ENCODE data around the gene CCDC33.

CCDC33 gene

DNA sequence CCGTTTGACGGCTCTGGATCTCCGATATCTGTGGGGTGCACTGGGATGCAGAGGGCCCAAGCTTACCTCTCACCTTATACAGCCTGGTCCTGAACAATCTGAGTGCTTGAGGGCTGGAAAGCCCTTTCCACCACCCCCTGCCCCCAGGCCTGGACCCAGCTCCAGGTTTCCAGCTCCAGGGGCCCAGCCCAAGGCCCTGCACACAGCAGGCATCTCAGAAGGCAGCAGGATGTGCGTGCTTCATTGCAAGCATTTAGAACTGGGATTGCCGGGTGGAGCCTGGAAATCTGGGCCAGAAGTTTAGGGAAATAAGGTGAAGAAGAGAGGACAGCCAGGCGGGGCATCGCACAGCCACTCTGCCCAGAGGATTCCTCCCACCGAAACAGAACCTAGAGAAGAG, 25.6 kb downstream of the CCDC33 start:
- no peak overlapping the region for H2AFZ ChIP-seq
- no peaks in the 10 kb centered on the region for H3K36me3 ChIP-seq (ENCODE audit: control insufficient read depth, insufficient read depth, low read length)
- no peak overlapping the region for H3K27ac ChIP-seq
- H3K4me2 ChIP-seq (ENCODE audit: low read length), result no peak overlapping the region
- no peak overlapping the region for H3K9ac ChIP-seq
- H3K79me2 ChIP-seq, result no peaks in the 10 kb centered on the region
- H3K27me3 ChIP-seq (ENCODE audit: control insufficient read depth, insufficient read depth, low read length), result no peaks in the 10 kb centered on the region
- no peaks in the 10 kb centered on the region for H3K4me1 ChIP-seq
- no peak overlapping the region for H3K4me3 ChIP-seq (ENCODE audit: low read depth, low read length)
- TF ChIP-seq, protein P1, sequence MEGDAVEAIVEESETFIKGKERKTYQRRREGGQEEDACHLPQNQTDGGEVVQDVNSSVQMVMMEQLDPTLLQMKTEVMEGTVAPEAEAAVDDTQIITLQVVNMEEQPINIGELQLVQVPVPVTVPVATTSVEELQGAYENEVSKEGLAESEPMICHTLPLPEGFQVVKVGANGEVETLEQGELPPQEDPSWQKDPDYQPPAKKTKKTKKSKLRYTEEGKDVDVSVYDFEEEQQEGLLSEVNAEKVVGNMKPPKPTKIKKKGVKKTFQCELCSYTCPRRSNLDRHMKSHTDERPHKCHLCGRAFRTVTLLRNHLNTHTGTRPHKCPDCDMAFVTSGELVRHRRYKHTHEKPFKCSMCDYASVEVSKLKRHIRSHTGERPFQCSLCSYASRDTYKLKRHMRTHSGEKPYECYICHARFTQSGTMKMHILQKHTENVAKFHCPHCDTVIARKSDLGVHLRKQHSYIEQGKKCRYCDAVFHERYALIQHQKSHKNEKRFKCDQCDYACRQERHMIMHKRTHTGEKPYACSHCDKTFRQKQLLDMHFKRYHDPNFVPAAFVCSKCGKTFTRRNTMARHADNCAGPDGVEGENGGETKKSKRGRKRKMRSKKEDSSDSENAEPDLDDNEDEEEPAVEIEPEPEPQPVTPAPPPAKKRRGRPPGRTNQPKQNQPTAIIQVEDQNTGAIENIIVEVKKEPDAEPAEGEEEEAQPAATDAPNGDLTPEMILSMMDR (IDR thresholded peaks at IDR 0.05), result no peak
- H3K9me3 ChIP-seq (ENCODE audit: control insufficient read depth, low read length), result no peaks in the 10 kb centered on the region

DNA sequence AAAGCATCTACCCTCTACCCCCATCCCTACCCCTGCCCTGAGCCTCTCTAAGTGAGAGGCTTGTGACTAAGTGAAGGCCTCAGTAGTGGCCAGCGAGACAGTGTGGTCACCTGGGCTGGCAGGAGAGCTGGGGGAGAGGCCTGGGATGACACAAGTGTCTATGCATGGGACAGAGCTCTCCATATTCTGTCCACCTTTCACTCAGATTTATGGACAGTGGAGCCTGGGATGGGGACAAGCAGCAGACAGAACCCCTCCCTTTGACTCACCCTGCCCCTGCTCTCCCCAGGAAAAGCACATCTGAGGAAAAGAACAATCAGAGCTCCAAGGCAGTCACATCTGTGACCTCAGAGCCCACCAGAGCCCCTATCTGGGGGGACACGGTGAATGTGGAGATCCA, 26.0 kb downstream of the CCDC33 start:
- Histone ChIP-seq H3K4me3 (ENCODE audit: low read depth, low read length) (no peak overlapping the region), H3K4me1 (no peaks in the 10 kb centered on the region), H3K27ac (no peak overlapping the region), H3K36me3 (ENCODE audit: control insufficient read depth, insufficient read depth, low read length) (no peaks in the 10 kb centered on the region), H3K4me2 (ENCODE audit: low read length) (no peak overlapping the region), H3K79me2 (no peaks in the 10 kb centered on the region), H2AFZ (no peak overlapping the region), H3K9ac (no peak overlapping the region), H3K9me3 (ENCODE audit: control insufficient read depth, low read length) (no peaks in the 10 kb centered on the region), H3K27me3 (ENCODE audit: control insufficient read depth, insufficient read depth, low read length) (no peaks in the 10 kb centered on the region)
- TF ChIP-seq, protein P1 (IDR thresholded peaks at IDR 0.05), result no peak

DNA sequence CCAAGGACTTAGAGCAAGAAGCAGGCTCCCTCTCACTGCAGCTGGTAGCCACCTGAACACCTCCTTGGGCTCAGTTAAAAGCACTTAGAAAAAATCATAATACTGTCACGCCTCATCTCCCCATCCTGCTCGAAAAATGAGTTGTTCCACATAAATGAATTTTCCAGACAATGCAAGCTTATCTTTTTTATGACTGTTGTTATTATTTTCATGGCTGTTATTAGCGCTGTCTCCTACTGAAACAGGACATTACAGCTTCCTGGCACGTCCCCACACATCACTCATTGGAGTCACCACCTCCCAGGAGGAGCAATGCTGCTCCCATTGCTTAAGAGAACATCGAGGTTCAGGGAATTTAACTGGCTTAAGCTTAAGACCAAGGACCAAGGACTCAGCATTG, 26.5 kb downstream of the CCDC33 start:
- Histone ChIP-seq H3K27ac (no peak overlapping the region), H3K79me2 (no peaks in the 10 kb centered on the region), H3K4me3 (ENCODE audit: low read depth, low read length) (no peak overlapping the region), H3K9ac (no peak overlapping the region), H3K36me3 (ENCODE audit: control insufficient read depth, insufficient read depth, low read length) (no peaks in the 10 kb centered on the region), H3K4me1 (no peaks in the 10 kb centered on the region), H2AFZ (no peak overlapping the region), H3K4me2 (ENCODE audit: low read length) (no peak overlapping the region), H3K9me3 (ENCODE audit: control insufficient read depth, low read length) (no peaks in the 10 kb centered on the region), H3K27me3 (ENCODE audit: control insufficient read depth, insufficient read depth, low read length) (no peaks in the 10 kb centered on the region)
- TF ChIP-seq, protein P1 (IDR thresholded peaks at IDR 0.05), result no peak

DNA sequence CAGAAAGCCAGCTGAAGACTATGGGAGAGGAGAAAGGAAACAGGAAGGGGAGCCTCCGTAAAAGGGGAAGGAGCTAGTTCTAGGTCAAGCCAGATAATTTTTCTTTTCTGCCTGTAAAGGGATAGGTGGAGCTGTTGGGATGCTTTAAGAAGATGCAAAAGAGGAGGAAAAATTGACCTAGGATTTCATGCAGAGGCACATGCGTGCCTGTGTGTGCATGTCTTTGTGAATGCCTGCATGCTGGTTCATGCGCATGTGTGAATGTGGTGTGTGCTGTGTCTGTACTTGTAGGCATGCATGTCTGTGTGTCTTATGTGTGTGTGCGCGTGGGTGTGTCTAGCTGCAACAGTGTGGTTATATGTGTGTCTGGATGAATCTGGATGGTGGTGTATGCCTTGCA, 27.3 kb downstream of the CCDC33 start:
- Histone ChIP-seq H3K27ac (no peak overlapping the region), H3K9me3 (ENCODE audit: control insufficient read depth, low read length) (no peaks in the 10 kb centered on the region), H3K4me2 (ENCODE audit: low read length) (no peak overlapping the region), H3K4me1 (no peaks in the 10 kb centered on the region), H3K27me3 (ENCODE audit: control insufficient read depth, insufficient read depth, low read length) (no peaks in the 10 kb centered on the region), H3K9ac (no peak overlapping the region), H3K79me2 (no peaks in the 10 kb centered on the region), H3K36me3 (ENCODE audit: control insufficient read depth, insufficient read depth, low read length) (no peaks in the 10 kb centered on the region), H2AFZ (no peak overlapping the region), H3K4me3 (ENCODE audit: low read depth, low read length) (no peak overlapping the region)
- TF ChIP-seq, protein P1 (IDR thresholded peaks at IDR 0.05), result no peak

DNA sequence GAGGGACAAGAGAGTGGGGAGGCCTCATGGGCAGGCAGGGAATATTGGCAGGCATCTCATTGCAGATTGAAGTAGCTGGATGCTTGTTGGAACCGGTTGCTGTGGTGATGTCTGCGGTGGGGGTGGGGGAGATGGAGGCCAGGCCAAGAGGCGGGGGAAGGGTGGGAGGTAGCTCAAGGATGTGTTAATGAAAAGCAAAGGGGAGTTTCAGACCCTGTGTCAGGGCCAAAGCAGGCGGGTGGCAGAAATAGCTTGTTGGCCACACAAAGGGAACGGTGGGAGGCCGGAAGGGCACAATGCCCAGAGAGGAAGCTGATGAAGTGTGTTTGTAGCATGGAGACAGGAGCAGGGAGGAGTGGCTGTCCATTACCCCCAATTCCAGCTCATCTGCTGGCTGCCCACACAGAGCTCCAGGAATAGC, 28.0 kb downstream of the CCDC33 start:
- Histone ChIP-seq H3K9me3 (ENCODE audit: control insufficient read depth, low read length) (no peaks in the 10 kb centered on the region), H3K4me2 (ENCODE audit: low read length) (no peak overlapping the region), H2AFZ (no peak overlapping the region), H3K4me1 (no peaks in the 10 kb centered on the region), H3K27ac (no peak overlapping the region), H3K36me3 (ENCODE audit: control insufficient read depth, insufficient read depth, low read length) (no peaks in the 10 kb centered on the region), H3K27me3 (ENCODE audit: control insufficient read depth, insufficient read depth, low read length) (no peaks in the 10 kb centered on the region), H3K79me2 (no peaks in the 10 kb centered on the region), H3K4me3 (ENCODE audit: low read depth, low read length) (no peak overlapping the region), H3K9ac (no peak overlapping the region)
- TF ChIP-seq, protein P1 (IDR thresholded peaks at IDR 0.05), result no peak

Data from parathyroid adenoma (tissue), 2 donors.